ENCODE data around the gene ELF1.

- TF ChIP-seq POLR2AphosphoS5 (IDR thresholded peaks at IDR 0.05; ENCODE audit: borderline replicate concordance, low read depth, low read length) = no peak
- TF ChIP-seq EZH2 (IDR thresholded peaks at IDR 0.05) = no peak
- no peak for TF ChIP-seq FOXP2 (optimal IDR thresholded peaks at IDR 0.05; ENCODE audit: control extremely low read depth, extremely low read length, insufficient read depth)
Observed at GRCh38 chr13:41002606-41003005, 16.5 kb downstream of the ELF1 start.
